ENCODE measurements around the gene PDPR.
"Not testable (repeated sequence)": the region's sequence is repeated elsewhere in the genome, so short reads cannot be mapped to it uniquely, and the experiment has no call there.

Gene PDPR

GRCh38 chr16:70113982-70114826 lies at the start of gene PDPR:
Gene PDPR, plus strand, starts transcription at chr16:70114332. Its CDS starts 6,161 bp downstream, at chr16:70120493.
- peak; percentile 94 for DNase-seq

- peak; percentile 44 for DNase-seq
Observed at GRCh38 chr16:70064841-70065370, 49.2 kb upstream of the PDPR start.

- DNase-seq = peak; percentile 6
Observed at GRCh38 chr16:70065376-70065745, 48.8 kb upstream of the PDPR start.

- peak; percentile 95 for DNase-seq
Observed at GRCh38 chr16:70065746-70066658, 48.1 kb upstream of the PDPR start.

GRCh38 chr16:70066751-70067150 lies 47.4 kb upstream of the PDPR start:
- not testable (repeated sequence) for DNase-seq

GRCh38 chr16:70079081-70079480 lies 35.1 kb upstream of the PDPR start:
- peak; percentile 45 for DNase-seq

GRCh38 chr16:70081219-70081618 lies 32.9 kb upstream of the PDPR start:
- not testable (repeated sequence) for DNase-seq

- DNase-seq = not testable (repeated sequence)
Observed at GRCh38 chr16:70083931-70084330, 30.2 kb upstream of the PDPR start.

GRCh38 chr16:70088160-70088559 lies 26.0 kb upstream of the PDPR start:
- not testable (repeated sequence) for DNase-seq

GRCh38 chr16:70088877-70089276 lies 25.3 kb upstream of the PDPR start:
- not testable (repeated sequence) for DNase-seq

GRCh38 chr16:70089289-70089688 lies 24.8 kb upstream of the PDPR start:
- DNase-seq = not testable (repeated sequence)

GRCh38 chr16:70091104-70091503 lies 23.0 kb upstream of the PDPR start:
- DNase-seq = not testable (repeated sequence)

- DNase-seq = not testable (repeated sequence)
Observed at GRCh38 chr16:70094096-70094495, 20.0 kb upstream of the PDPR start.

GRCh38 chr16:70109583-70110279 lies 4.4 kb upstream of the PDPR start:
- not testable (repeated sequence) for DNase-seq

GRCh38 chr16:70112162-70112561 lies 2.0 kb upstream of the PDPR start:
- DNase-seq = peak; percentile 29

GRCh38 chr16:70113599-70113981 lies 542 bp upstream of the PDPR start:
- peak; percentile 6 for DNase-seq

GRCh38 chr16:70118354-70118753 lies 4.2 kb downstream of the PDPR start:
- DNase-seq = not testable (repeated sequence)

GRCh38 chr16:70118776-70119175 lies 4.6 kb downstream of the PDPR start:
- DNase-seq = not testable (repeated sequence)

- DNase-seq = not testable (repeated sequence)
Observed at GRCh38 chr16:70120398-70120797, 6.3 kb downstream of the PDPR start.

- DNase-seq = not testable (repeated sequence)
Observed at GRCh38 chr16:70123822-70124221, 9.7 kb downstream of the PDPR start.

- DNase-seq = not testable (repeated sequence)
Observed at GRCh38 chr16:70126226-70126625, 12.1 kb downstream of the PDPR start.

GRCh38 chr16:70127706-70128105 lies 13.6 kb downstream of the PDPR start:
- not testable (repeated sequence) for DNase-seq

- DNase-seq = not testable (repeated sequence)
Observed at GRCh38 chr16:70128844-70129243, 14.7 kb downstream of the PDPR start.

Measured in suppressor macrophage treated with lipopolysaccharide for 4 hours (primary cell).